Activated T-helper 9 cell treated with anti-CD3 and anti-CD28 coated beads, Interleukin-2, amount 50 U/mL, for 16 hours (primary cell): Measurements from ENCODE around the gene CYLD.

Source experiments
- DNase-seq: peaks from one replicate; pipeline ENCODE4 v3.0.0-alpha.2; 2020; ENCODE audit warnings: low read depth

CYLD gene

GRCh38 chr16:50846511-50846910 lies 104.6 kb downstream of the CYLD start:
- DNase-seq, result no peak

DNA sequence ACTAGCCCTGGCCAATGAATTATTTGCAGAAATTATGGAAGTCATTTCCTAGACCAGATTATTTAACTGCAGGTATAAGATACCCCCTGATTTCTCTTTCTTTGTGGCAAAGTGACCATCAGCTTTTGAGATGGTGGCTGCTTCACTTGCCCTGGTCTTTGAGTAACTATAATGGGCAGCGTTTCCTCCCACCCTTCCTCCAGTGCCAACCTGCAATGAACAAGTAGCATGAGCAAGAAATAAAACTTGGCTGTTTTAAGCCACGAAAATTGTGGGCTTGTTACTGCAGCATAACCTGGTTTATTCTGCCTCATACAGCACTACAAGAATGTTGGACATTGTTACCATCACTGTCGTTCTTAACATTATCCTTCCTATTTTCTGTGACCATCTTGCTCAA lies 105.3 kb downstream of the CYLD start:
- no peak for DNase-seq

DNA sequence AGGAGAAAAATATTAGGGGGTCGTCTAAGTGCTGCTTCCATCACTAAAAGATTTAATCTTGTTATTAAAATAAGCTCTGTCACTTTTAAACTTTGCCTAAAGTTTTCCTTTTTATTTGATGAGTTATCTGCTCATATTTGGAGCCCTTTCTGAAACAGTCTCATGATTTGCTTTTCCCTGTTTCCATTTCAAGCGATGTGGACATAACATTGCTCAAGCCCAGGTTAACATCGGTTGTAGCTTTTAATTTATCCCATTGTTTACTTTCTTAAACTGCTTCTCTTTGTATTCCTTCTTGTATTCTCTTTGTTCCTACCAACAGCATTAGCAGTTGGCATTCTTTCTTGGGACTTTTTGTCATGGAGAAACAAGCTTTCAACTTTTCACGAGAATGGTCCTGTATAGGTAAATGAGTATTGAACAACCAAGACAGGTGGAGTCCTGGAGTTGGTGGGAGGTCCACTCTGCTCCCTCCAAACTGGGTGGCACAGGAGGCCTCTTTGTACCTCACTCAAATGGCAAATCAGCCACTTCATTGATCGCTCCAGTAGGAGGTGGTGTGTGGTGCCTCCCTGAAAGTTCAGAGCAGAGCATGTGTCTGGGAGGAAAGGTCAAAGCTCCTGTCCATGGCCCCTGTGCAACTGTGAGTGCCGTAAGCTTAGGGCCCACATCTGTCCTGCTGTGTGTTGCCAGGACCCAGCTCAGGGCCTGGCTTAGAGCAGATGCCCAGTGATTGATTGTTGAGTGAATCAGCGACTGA lies 107.0 kb downstream of the CYLD start:
- no peak for DNase-seq
